IPS-18a (cell line): ENCODE results near the gene KCNK13.

Experiments used
- H3K27ac ChIP-seq: one replicate; pipeline ENCODE4 v1.5.1; 2013; ENCODE audit warnings: low read length
- H3K27me3 ChIP-seq: one replicate; pipeline ENCODE4 v1.6.1; 2013; ENCODE audit warnings: mild to moderate bottlenecking, low read length; ENCODE audit not compliant: control insufficient read depth, insufficient read depth
- H3K36me3 ChIP-seq: one replicate; pipeline ENCODE4 v1.6.1; 2013; ENCODE audit warnings: low read depth, low read length; ENCODE audit not compliant: control insufficient read depth
- H3K4me1 ChIP-seq: one replicate; pipeline ENCODE4 v1.6.1; 2013; ENCODE audit warnings: low read depth, low read length; ENCODE audit not compliant: control insufficient read depth
- H3K4me3 ChIP-seq: one replicate; pipeline ENCODE4 v1.5.1; 2013; ENCODE audit warnings: low read length
- H3K9ac ChIP-seq: one replicate; pipeline ENCODE4 v1.6.1; 2013; ENCODE audit warnings: mild to moderate bottlenecking, low read length, moderate library complexity
- H3K9me3 ChIP-seq: one replicate; pipeline ENCODE4 v1.6.1; 2013; ENCODE audit warnings: low read depth, low read length; ENCODE audit not compliant: control insufficient read depth

The KCNK13 gene

DNA sequence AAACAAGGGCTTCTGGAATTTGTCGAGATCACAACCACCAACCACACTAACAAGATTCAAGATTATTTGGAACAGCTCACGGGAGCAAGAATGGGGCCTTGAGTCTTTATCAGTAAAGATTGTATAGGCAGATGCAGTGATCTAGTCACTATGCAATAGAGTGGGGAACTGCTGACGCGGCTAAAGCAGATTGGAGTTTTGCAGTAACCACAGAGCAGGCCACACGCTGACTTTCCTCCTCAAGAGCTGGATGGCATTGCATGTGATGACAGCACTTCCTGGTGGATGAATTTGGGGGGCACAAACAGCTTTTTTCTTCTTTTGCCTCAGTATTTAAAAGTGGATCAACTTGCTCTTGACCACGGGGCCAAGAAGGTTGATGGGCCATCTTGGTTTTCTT, 46.0 kb downstream of the KCNK13 start:
- Histone ChIP-seq H3K9me3 (no peaks in the 10 kb centered on the region), H3K9ac (no peak overlapping the region), H3K27me3 (no peaks in the 10 kb centered on the region), H3K4me1 (no peaks in the 10 kb centered on the region), H3K4me3 (no peak overlapping the region), H3K36me3 (no peaks in the 10 kb centered on the region), H3K27ac (no peak overlapping the region)

- no peak overlapping the region for H3K4me3 ChIP-seq
- H3K9ac ChIP-seq: no peak overlapping the region
- H3K9me3 ChIP-seq: no peaks in the 10 kb centered on the region
- H3K4me1 ChIP-seq: no peaks in the 10 kb centered on the region
- no peaks in the 10 kb centered on the region for H3K27me3 ChIP-seq
- H3K27ac ChIP-seq: no peak overlapping the region
- H3K36me3 ChIP-seq: no peaks in the 10 kb centered on the region
Observed at GRCh38 chr14:90109858-90110257, 48.1 kb downstream of the KCNK13 start.

DNA sequence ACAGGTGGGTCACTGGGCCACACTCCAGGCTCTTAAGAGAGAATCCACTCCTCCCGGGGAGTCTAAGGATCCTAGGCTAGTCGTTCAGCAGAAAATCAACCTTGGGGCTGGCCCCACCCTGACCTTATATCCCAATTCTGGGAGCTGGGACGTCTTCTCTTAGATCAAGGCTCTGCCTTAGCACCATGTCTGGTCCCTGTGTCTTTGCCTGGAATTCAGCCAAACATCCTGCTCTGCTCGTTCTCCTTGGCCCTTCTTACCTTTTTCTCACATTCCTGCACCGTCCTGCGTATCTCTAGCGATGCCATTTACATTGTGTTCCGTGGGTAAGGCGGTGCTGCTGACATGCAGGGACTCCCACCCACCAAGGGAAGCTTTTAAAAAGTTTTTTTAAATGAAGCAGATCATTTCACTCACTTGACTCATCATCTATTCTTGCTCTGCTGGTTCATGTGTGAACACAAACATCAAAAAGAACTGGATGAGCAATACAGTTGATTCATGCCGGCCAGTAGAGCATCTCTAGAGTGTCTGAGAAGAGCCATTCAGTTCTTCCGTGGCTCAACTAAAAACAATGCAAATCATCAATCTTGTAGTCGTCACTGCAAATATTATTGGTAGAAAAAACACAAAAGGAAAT, 50.2 kb downstream of the KCNK13 start:
- Histone ChIP-seq H3K36me3 (no peaks in the 10 kb centered on the region), H3K4me3 (no peak overlapping the region), H3K9ac (no peak overlapping the region), H3K27me3 (no peaks in the 10 kb centered on the region), H3K4me1 (no peaks in the 10 kb centered on the region), H3K9me3 (no peaks in the 10 kb centered on the region), H3K27ac (no peak overlapping the region)

GRCh38 chr14:90114554-90114953, 52.8 kb downstream of the KCNK13 start:
- H3K27ac ChIP-seq: no peak overlapping the region
- no peaks in the 10 kb centered on the region for H3K27me3 ChIP-seq
- H3K9me3 ChIP-seq: no peaks in the 10 kb centered on the region
- no peaks in the 10 kb centered on the region for H3K36me3 ChIP-seq
- no peaks in the 10 kb centered on the region for H3K4me1 ChIP-seq
- no peak overlapping the region for H3K4me3 ChIP-seq
- no peak overlapping the region for H3K9ac ChIP-seq

DNA sequence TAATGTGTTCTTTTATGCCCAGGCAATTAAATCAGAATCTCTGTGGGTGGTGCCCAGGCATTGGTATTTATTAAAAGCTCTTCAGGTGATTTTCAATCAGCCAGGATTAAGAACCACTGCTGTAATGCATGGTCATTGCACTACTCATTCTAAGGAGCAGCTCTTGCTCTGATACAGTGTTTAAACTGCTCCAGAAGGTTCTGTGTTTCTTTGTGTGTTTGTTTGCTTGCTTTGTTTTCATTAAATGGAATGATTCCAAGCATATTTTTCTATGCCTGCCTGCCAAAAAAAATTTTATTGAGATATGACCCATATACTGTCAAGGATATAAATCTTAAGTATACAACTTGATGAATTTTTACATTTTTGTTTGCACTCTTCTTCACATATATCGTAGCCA, 54.0 kb downstream of the KCNK13 start:
- Histone ChIP-seq H3K27ac (no peak overlapping the region), H3K4me3 (no peak overlapping the region), H3K9ac (no peak overlapping the region), H3K27me3 (no peaks in the 10 kb centered on the region), H3K36me3 (no peaks in the 10 kb centered on the region), H3K4me1 (no peaks in the 10 kb centered on the region), H3K9me3 (no peaks in the 10 kb centered on the region)

DNA sequence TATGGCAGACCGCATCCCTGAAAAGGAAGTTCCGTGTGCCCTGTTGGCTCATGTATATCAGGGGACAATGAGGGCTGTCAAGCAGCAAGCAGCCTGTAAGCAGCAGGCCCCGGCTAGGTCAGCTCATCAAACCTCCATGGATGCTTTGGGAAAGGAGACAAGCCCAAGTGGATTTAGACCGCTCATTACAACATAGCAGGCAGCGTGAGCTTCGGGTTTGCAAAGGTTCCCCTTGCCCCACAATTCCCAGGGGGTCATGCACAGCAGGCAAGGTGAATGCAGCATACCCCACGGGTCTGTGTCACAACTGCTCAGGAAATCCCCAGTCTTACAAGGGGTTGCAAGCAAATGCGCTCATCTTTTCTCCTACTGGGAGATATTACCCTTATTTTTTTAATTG, 54.6 kb downstream of the KCNK13 start:
- Histone ChIP-seq H3K27ac (no peak overlapping the region), H3K4me3 (no peak overlapping the region), H3K36me3 (no peaks in the 10 kb centered on the region), H3K9me3 (no peaks in the 10 kb centered on the region), H3K9ac (no peak overlapping the region), H3K4me1 (no peaks in the 10 kb centered on the region), H3K27me3 (no peaks in the 10 kb centered on the region)

- H3K27ac ChIP-seq: no peak overlapping the region
- H3K27me3 ChIP-seq: no peaks in the 10 kb centered on the region
Observed at GRCh38 chr14:90118027-90118426, 56.2 kb downstream of the KCNK13 start.

DNA sequence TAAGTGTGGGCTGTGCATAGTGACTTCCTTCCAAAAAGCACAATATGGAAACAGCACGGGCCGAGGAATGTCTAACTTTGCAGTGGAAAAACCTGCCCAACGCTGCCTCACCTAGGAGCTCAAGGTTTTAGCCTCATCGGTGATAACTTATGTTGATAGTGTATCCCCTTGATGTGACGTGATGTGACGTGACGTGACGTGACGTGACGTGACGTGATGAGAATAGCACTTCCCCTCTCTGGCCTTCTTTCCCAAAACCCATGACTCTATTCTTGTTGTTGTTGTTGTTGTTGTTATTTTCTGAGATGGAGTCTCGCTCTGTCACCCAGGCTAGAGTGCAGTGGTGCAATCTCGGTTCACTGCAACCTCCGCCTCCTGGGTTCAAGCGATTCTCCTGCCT, 64.5 kb downstream of the KCNK13 start:
- Histone ChIP-seq H3K27ac (no peak overlapping the region), H3K36me3 (no peaks in the 10 kb centered on the region), H3K9ac (no peak overlapping the region), H3K4me3 (no peak overlapping the region), H3K4me1 (no peaks in the 10 kb centered on the region), H3K27me3 (no peaks in the 10 kb centered on the region), H3K9me3 (no peaks in the 10 kb centered on the region)

More at GRCh38 chr14:90118027-90118426, 56.2 kb downstream of the KCNK13 start:
- Histone ChIP-seq H3K9ac (no peak overlapping the region), H3K9me3 (no peaks in the 10 kb centered on the region), H3K36me3 (no peaks in the 10 kb centered on the region), H3K4me1 (no peaks in the 10 kb centered on the region), H3K4me3 (no peak overlapping the region)

GRCh38 chr14:90132821-90133570, 71.2 kb downstream of the KCNK13 start:
- H3K9ac ChIP-seq: no peak overlapping the region
- H3K4me3 ChIP-seq: no peak overlapping the region
- H3K4me1 ChIP-seq: no peaks in the 10 kb centered on the region
- H3K36me3 ChIP-seq: no peaks in the 10 kb centered on the region
- H3K27me3 ChIP-seq: no peaks in the 10 kb centered on the region
- no peaks in the 10 kb centered on the region for H3K9me3 ChIP-seq
- no peak overlapping the region for H3K27ac ChIP-seq

- Histone ChIP-seq H3K36me3 (no peaks in the 10 kb centered on the region), H3K4me3 (no peak overlapping the region), H3K27ac (no peak overlapping the region), H3K4me1 (peaks cover 6% of the 10 kb centered on the region), H3K27me3 (no peaks in the 10 kb centered on the region), H3K9ac (no peak overlapping the region), H3K9me3 (no peaks in the 10 kb centered on the region)
Observed at GRCh38 chr14:90136904-90137303, 75.1 kb downstream of the KCNK13 start.

- no peak overlapping the region for H3K9ac ChIP-seq
- no peaks in the 10 kb centered on the region for H3K27me3 ChIP-seq
- no peaks in the 10 kb centered on the region for H3K36me3 ChIP-seq
- no peak overlapping the region for H3K4me3 ChIP-seq
- no peak overlapping the region for H3K27ac ChIP-seq
- peaks cover 6% of the 10 kb centered on the region for H3K4me1 ChIP-seq
- H3K9me3 ChIP-seq: no peaks in the 10 kb centered on the region
Observed at GRCh38 chr14:90137807-90138206, 76.0 kb downstream of the KCNK13 start.

DNA sequence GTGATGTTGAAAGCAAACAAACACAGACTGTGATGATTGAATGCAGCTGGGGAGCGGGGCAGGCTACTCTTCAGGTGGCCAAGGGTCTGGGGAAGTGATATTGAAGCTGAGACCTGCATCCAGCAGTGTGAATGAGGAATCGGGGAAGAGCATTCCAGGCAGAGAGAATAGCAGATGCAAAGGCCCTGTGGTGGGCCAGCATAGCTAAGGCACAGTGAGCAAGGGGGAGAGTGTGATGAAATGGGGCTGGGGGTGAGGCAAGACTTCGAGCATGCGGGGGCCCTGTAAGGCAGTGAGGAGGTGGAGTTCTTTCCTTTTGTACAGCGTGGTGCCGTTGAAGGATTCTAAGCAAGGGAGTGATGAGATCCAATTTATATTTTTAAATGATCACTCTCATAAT, 77.4 kb downstream of the KCNK13 start:
- H3K27ac ChIP-seq: no peak overlapping the region
- H3K4me3 ChIP-seq: no peak overlapping the region
- no peaks in the 10 kb centered on the region for H3K9me3 ChIP-seq
- H3K27me3 ChIP-seq: no peaks in the 10 kb centered on the region
- no peak overlapping the region for H3K9ac ChIP-seq
- H3K4me1 ChIP-seq: peaks cover 6% of the 10 kb centered on the region
- H3K36me3 ChIP-seq: no peaks in the 10 kb centered on the region
